Activated naive CD8-positive, alpha-beta T cell treated with anti-CD3 and anti-CD28 coated beads, Interleukin-2, amount 50 U/mL, for 16 hours (primary cell): ENCODE data around the gene RIC8A.

Experiments used
- DNase-seq: peaks from one replicate; pipeline ENCODE4 v3.0.0-alpha.2; 2020; ENCODE audit warnings: low read depth, low spot score

The RIC8A gene

GRCh38 chr11:244376-244775 lies 36.9 kb downstream of the RIC8A start:
- DNase-seq = no peak

- DNase-seq = no peak
Observed at GRCh38 chr11:249062-249461, 41.6 kb downstream of the RIC8A start.

GRCh38 chr11:250274-250673 lies 42.8 kb downstream of the RIC8A start:
- no peak for DNase-seq

GRCh38 chr11:250740-251299 lies 43.3 kb downstream of the RIC8A start:
- DNase-seq = peak; percentile 58

- DNase-seq = no peak
Observed at GRCh38 chr11:251550-251949, 44.0 kb downstream of the RIC8A start.

GRCh38 chr11:252666-253065 lies 45.2 kb downstream of the RIC8A start:
- no peak for DNase-seq

- DNase-seq = no peak
Observed at GRCh38 chr11:253160-253885, 45.8 kb downstream of the RIC8A start.

GRCh38 chr11:253886-254270 lies 46.4 kb downstream of the RIC8A start:
- no peak for DNase-seq

- DNase-seq = no peak
Observed at GRCh38 chr11:255176-255575, 47.7 kb downstream of the RIC8A start.

- DNase-seq = no peak
Observed at GRCh38 chr11:255816-256215, 48.3 kb downstream of the RIC8A start.

GRCh38 chr11:256952-257737 lies 49.6 kb downstream of the RIC8A start:
- DNase-seq = no peak

- no peak for DNase-seq
Observed at GRCh38 chr11:257766-258493, 50.4 kb downstream of the RIC8A start.

GRCh38 chr11:259413-259812 lies 51.9 kb downstream of the RIC8A start:
- DNase-seq = no peak

GRCh38 chr11:261624-262023 lies 54.1 kb downstream of the RIC8A start:
- DNase-seq = no peak
